HEK293 (cell line): ENCODE data around the gene IL15RA.

Experiments
- CTCF ChIA-PET: fragments of 350-600 bp; formaldehyde crosslinking; extraction: SDS; loops from one replicate; lab custom pipeline; 2021; ENCODE audit warnings: antibody characterized with exemption; lab: Yijun Ruan, JAX
- POLR2A ChIA-PET: fragments of 300-600 bp; formaldehyde crosslinking; extraction: SDS; loops from one replicate; lab custom pipeline; 2020; ENCODE audit warnings: antibody characterized with exemption, inconsistent platforms; lab: Yijun Ruan, JAX
- H3K27ac ChIP-seq: fragments of 200-500 bp; sonication (Bioruptor generic); 2 replicates; pipeline ENCODE4 v1.5.1; 2014; ENCODE audit warnings: low read depth, low read length, control low read depth, inconsistent platforms; ENCODE audit errors: extremely low read depth
- H3K36me3 ChIP-seq, 2 experiments: fragments of 200-500 bp in 1 of 2; sonication (Bioruptor generic) in 1 of 2; 1 replicate in 1 of 2; 2 replicates in 1 of 2; pipeline ENCODE4 v1.5.1; 2014 to 2017; ENCODE audit warnings: inconsistent platforms in 2 of 2, low read length in 2 of 2; ENCODE audit not compliant: control insufficient read depth in 2 of 2, insufficient read depth in 1 of 2
- H3K4me1 ChIP-seq: fragments of 200-500 bp; sonication (Bioruptor generic); 2 replicates; pipeline ENCODE4 v1.5.1; 2014; ENCODE audit warnings: mild to moderate bottlenecking, low read length, inconsistent platforms; ENCODE audit not compliant: control insufficient read depth, insufficient read depth
- H3K4me3 ChIP-seq: 2 replicates; pipeline ENCODE4 v1.5.1; 2011; ENCODE audit warnings: low read depth, mild to moderate bottlenecking, control low read depth, low read length, moderate library complexity
- H3K9me3 ChIP-seq: fragments of 200-500 bp; sonication (Bioruptor generic); 2 replicates; pipeline ENCODE4 v1.5.1; 2014; ENCODE audit warnings: low read depth, low read length, inconsistent platforms; ENCODE audit not compliant: control insufficient read depth, insufficient read depth
- BCL11A ChIP-seq: fragments of 450-650 bp; formaldehyde crosslinking; IDR thresholded peaks from 2 replicates; pipeline ENCODE4 v1.5.1; 2016; ENCODE audit warnings: low read depth, missing biosample characterization, missing genetic modification characterization
- FEZF1 ChIP-seq: fragments of 450-650 bp; formaldehyde crosslinking; IDR thresholded peaks from 2 replicates; pipeline ENCODE4 v1.5.1; 2016; ENCODE audit warnings: missing biosample characterization, missing genetic modification characterization
- KLF9 ChIP-seq: fragments of 450-650 bp; formaldehyde crosslinking; IDR thresholded peaks from 2 replicates; pipeline ENCODE4 v1.5.1; 2016; ENCODE audit warnings: missing biosample characterization, missing genetic modification characterization, low read depth
- YY2 ChIP-seq: fragments of 450-650 bp; formaldehyde crosslinking; IDR thresholded peaks from 2 replicates; pipeline ENCODE4 v1.5.1; 2016; ENCODE audit warnings: missing biosample characterization, missing genetic modification characterization
- ZBTB6 ChIP-seq: fragments of 450-650 bp; formaldehyde crosslinking; IDR thresholded peaks from 2 replicates; pipeline ENCODE4 v1.5.1; 2017; ENCODE audit warnings: missing biosample characterization, missing genetic modification characterization
- ZFP37 ChIP-seq: fragments of 450-650 bp; formaldehyde crosslinking; IDR thresholded peaks from 2 replicates; pipeline ENCODE4 v1.5.1; 2016; ENCODE audit warnings: missing biosample characterization, missing genetic modification characterization
- ZNF121 ChIP-seq: fragments of 450-650 bp; formaldehyde crosslinking; IDR thresholded peaks from 2 replicates; pipeline ENCODE4 v1.5.1; 2016; ENCODE audit warnings: missing biosample characterization, missing genetic modification characterization
- ZNF133 ChIP-seq: fragments of 450-650 bp; formaldehyde crosslinking; IDR thresholded peaks from 2 replicates; pipeline ENCODE4 v1.5.1; 2016; ENCODE audit warnings: missing biosample characterization, missing genetic modification characterization
- ZNF214 ChIP-seq: fragments of 450-650 bp; formaldehyde crosslinking; IDR thresholded peaks from 2 replicates; pipeline ENCODE4 v1.5.1; 2017; ENCODE audit warnings: missing biosample characterization, mild to moderate bottlenecking, missing genetic modification characterization, borderline replicate concordance
- ZNF350 ChIP-seq: fragments of 450-650 bp; formaldehyde crosslinking; IDR thresholded peaks from 2 replicates; pipeline ENCODE4 v1.5.0; 2017; ENCODE audit warnings: missing biosample characterization, mild to moderate bottlenecking, missing genetic modification characterization
- ZNF366 ChIP-seq: fragments of 450-650 bp; formaldehyde crosslinking; conservative IDR thresholded peaks from 2 replicates; pipeline ENCODE4 v1.5.1; 2016; ENCODE audit warnings: missing biosample characterization, missing genetic modification characterization
- ZNF426 ChIP-seq: fragments of 450-650 bp; formaldehyde crosslinking; IDR thresholded peaks from 2 replicates; pipeline ENCODE4 v1.5.1; 2017; ENCODE audit warnings: missing biosample characterization, missing genetic modification characterization, mild to moderate bottlenecking, inconsistent platforms, moderate library complexity
- ZNF555 ChIP-seq: fragments of 450-650 bp; formaldehyde crosslinking; conservative IDR thresholded peaks from 2 replicates; pipeline ENCODE4 v1.5.1; 2017; ENCODE audit warnings: missing biosample characterization, mild to moderate bottlenecking, missing genetic modification characterization, inconsistent platforms
- ZNF571 ChIP-seq: fragments of 450-650 bp; formaldehyde crosslinking; IDR thresholded peaks from 2 replicates; pipeline ENCODE4 v1.5.0; 2017; ENCODE audit warnings: missing biosample characterization, missing genetic modification characterization
- ZNF670 ChIP-seq: fragments of 450-650 bp; formaldehyde crosslinking; IDR thresholded peaks from 2 replicates; pipeline ENCODE4 v1.5.1; 2016; ENCODE audit warnings: missing biosample characterization, missing genetic modification characterization, low read depth
- ZNF677 ChIP-seq: fragments of 450-650 bp; IDR thresholded peaks from 2 replicates; pipeline ENCODE4 v1.5.0; 2018; ENCODE audit warnings: missing biosample characterization, mild to moderate bottlenecking, missing genetic modification characterization, moderate library complexity
- ZNF776 ChIP-seq: fragments of 450-650 bp; formaldehyde crosslinking; IDR thresholded peaks from 2 replicates; pipeline ENCODE4 v1.5.0; 2017; ENCODE audit warnings: missing biosample characterization, missing genetic modification characterization, borderline replicate concordance
- ZSCAN18 ChIP-seq: fragments of 450-650 bp; formaldehyde crosslinking; IDR thresholded peaks from 2 replicates; pipeline ENCODE4 v1.5.1; 2016; ENCODE audit warnings: missing biosample characterization, missing genetic modification characterization
- ZSCAN23 ChIP-seq: fragments of 450-650 bp; formaldehyde crosslinking; IDR thresholded peaks from 2 replicates; pipeline ENCODE4 v1.5.1; 2016; ENCODE audit warnings: missing biosample characterization, missing genetic modification characterization
- TF ChIP-seq, protein P1 (sequence below): fragments of 450-650 bp; formaldehyde crosslinking; IDR thresholded peaks from 2 replicates; pipeline ENCODE4 v1.5.1; 2016; ENCODE audit warnings: missing biosample characterization, missing genetic modification characterization, low read depth
- TF ChIP-seq, protein P2 (sequence below): fragments of 450-650 bp; formaldehyde crosslinking; IDR thresholded peaks from 2 replicates; pipeline ENCODE4 v1.5.1; 2016; ENCODE audit warnings: missing biosample characterization, missing genetic modification characterization, borderline replicate concordance

The IL15RA gene

GRCh38 chr10:6011558-6011957, 34.2 kb upstream of the IL15RA start:
- CTCF ChIA-PET: interaction anchor here (0.7 to 1.4 kb wide), 3 partner anchors 30 to 390 kb away, joined by 3 to 5 read pairs (median 3); no protein-coding TSS in a partner anchor
- TF ChIP-seq ZNF121 (tag by site-specific recombination) (peak; percentile 70), ZNF670 (tag by site-specific recombination) (no peak)
- TF ChIP-seq, all 188 proteins: peak for 1
- Histone ChIP-seq H3K36me3 (no peaks in the 10 kb centered on the region), H3K27ac (no peak overlapping the region), H3K4me3 (no peak overlapping the region), H3K4me1 (no peaks in the 10 kb centered on the region), H3K9me3 (no peaks in the 10 kb centered on the region)
- POLR2A ChIA-PET: no interaction called here

- TF ChIP-seq ZNF555 (tag by site-specific recombination): no peak
- TF ChIP-seq, protein P1, sequence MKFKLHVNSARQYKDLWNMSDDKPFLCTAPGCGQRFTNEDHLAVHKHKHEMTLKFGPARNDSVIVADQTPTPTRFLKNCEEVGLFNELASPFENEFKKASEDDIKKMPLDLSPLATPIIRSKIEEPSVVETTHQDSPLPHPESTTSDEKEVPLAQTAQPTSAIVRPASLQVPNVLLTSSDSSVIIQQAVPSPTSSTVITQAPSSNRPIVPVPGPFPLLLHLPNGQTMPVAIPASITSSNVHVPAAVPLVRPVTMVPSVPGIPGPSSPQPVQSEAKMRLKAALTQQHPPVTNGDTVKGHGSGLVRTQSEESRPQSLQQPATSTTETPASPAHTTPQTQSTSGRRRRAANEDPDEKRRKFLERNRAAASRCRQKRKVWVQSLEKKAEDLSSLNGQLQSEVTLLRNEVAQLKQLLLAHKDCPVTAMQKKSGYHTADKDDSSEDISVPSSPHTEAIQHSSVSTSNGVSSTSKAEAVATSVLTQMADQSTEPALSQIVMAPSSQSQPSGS (tag by site-specific recombination): peak; percentile 68
- CTCF ChIA-PET: interaction anchor here (0.7 to 1.4 kb wide), 3 partner anchors 76 to 391 kb away, joined by 3 to 5 read pairs (median 3); no protein-coding TSS in a partner anchor
- POLR2A ChIA-PET: interaction anchor here (0.6 to 0.7 kb wide), 2 partner anchors 19 to 109 kb away, joined by 3 read pairs; no protein-coding TSS in a partner anchor
Measured at GRCh38 chr10:6010569-6010968, 33.2 kb upstream of the IL15RA start.

DNA sequence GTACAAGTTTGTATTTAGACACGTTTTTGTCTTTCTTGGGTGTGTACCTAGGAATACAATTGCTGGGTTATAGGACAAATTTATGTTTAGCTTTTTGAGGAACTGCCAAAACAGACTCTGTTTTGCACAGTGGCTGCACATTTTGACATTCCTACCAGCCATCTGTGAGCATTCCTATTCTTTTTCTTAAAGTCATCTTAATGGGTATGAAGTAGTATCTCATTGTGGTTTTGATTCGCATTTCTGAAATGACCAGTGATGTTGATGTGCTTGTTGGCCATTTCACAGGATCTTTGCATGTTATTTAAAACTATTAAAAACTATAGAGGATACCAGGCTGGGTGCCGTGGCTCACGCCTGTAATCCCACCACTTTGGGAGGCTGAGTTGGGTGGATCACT, 32.6 kb upstream of the IL15RA start:
- CTCF ChIA-PET: interaction anchor here (0.7 to 1.4 kb wide), 2 partner anchors 77 to 101 kb away, joined by 3 to 5 read pairs; no protein-coding TSS in a partner anchor
- Histone ChIP-seq H3K9me3 (no peaks in the 10 kb centered on the region), H3K27ac (no peak overlapping the region)

More at GRCh38 chr10:6010569-6010968, 33.2 kb upstream of the IL15RA start:
- Histone ChIP-seq H3K9me3 (no peaks in the 10 kb centered on the region), H3K36me3 (no peaks in the 10 kb centered on the region), H3K27ac (no peak overlapping the region), H3K4me1 (no peaks in the 10 kb centered on the region), H3K4me3 (no peak overlapping the region)

GRCh38 chr10:6009150-6009549, 31.8 kb upstream of the IL15RA start:
- POLR2A ChIA-PET: interaction anchor here (0.6 kb wide), 1 partner anchor 165 kb away, joined by 7 read pairs; no protein-coding TSS in a partner anchor
- H3K4me3 ChIP-seq: no peak overlapping the region
- no peaks in the 10 kb centered on the region for H3K36me3 ChIP-seq
- no peaks in the 10 kb centered on the region for H3K4me1 ChIP-seq
- no peak overlapping the region for H3K27ac ChIP-seq
- no peaks in the 10 kb centered on the region for H3K9me3 ChIP-seq
- CTCF ChIA-PET: no interaction called here
- no peak for TF ChIP-seq ZBTB6 (tag by site-specific recombination)
- no peak for TF ChIP-seq ZNF366 (tag by site-specific recombination)
- no peak for TF ChIP-seq FEZF1
- TF ChIP-seq ZSCAN23: no peak
- TF ChIP-seq KLF9: no peak
- TF ChIP-seq ZSCAN18 (tag by site-specific recombination): no peak
- no peak for TF ChIP-seq ZNF133 (tag by site-specific recombination)
- no peak for TF ChIP-seq ZNF776 (tag by site-specific recombination)
- TF ChIP-seq BCL11A (tag by site-specific recombination): no peak
- TF ChIP-seq ZNF571 (tag by site-specific recombination): no peak
- TF ChIP-seq ZNF350 (tag by site-specific recombination): no peak
- TF ChIP-seq, protein P2, sequence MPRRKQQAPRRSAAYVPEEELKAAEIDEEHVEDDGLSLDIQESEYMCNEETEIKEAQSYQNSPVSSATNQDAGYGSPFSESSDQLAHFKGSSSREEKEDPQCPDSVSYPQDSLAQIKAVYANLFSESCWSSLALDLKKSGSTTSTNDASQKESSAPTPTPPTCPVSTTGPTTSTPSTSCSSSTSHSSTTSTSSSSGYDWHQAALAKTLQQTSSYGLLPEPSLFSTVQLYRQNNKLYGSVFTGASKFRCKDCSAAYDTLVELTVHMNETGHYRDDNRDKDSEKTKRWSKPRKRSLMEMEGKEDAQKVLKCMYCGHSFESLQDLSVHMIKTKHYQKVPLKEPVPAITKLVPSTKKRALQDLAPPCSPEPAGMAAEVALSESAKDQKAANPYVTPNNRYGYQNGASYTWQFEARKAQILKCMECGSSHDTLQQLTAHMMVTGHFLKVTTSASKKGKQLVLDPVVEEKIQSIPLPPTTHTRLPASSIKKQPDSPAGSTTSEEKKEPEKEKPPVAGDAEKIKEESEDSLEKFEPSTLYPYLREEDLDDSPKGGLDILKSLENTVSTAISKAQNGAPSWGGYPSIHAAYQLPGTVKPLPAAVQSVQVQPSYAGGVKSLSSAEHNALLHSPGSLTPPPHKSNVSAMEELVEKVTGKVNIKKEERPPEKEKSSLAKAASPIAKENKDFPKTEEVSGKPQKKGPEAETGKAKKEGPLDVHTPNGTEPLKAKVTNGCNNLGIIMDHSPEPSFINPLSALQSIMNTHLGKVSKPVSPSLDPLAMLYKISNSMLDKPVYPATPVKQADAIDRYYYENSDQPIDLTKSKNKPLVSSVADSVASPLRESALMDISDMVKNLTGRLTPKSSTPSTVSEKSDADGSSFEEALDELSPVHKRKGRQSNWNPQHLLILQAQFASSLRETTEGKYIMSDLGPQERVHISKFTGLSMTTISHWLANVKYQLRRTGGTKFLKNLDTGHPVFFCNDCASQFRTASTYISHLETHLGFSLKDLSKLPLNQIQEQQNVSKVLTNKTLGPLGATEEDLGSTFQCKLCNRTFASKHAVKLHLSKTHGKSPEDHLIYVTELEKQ (tag by site-specific recombination): no peak
- no peak for TF ChIP-seq ZNF677 (tag by site-specific recombination)

More for the DNA sequence above, 32.6 kb upstream of the IL15RA start:
- POLR2A ChIA-PET: no interaction called here
- H3K36me3 ChIP-seq: no peaks in the 10 kb centered on the region
- H3K4me1 ChIP-seq: no peaks in the 10 kb centered on the region
- TF ChIP-seq ZNF214 (tag by site-specific recombination): no peak
- TF ChIP-seq ZNF366 (tag by site-specific recombination): no peak
- TF ChIP-seq ZNF426 (tag by site-specific recombination): no peak
- no peak for TF ChIP-seq ZFP37 (tag by site-specific recombination)
- TF ChIP-seq YY2 (tag by site-specific recombination): no peak
- no peak overlapping the region for H3K4me3 ChIP-seq
